Astrocyte (in vitro differentiated cells and primary cell): Measurements from ENCODE around the gene SRD5A1.

ENCODE experiments used
- EZH2 ChIP-seq: IDR thresholded peaks from 2 replicates; pipeline ENCODE4 v1.6.1; 2012; ENCODE audit warnings: mild to moderate bottlenecking, low read length, inconsistent platforms; ENCODE audit not compliant: insufficient read depth
- TF ChIP-seq, protein P1 (sequence below): IDR thresholded peaks from 2 replicates; pipeline ENCODE4 v1.5.1; 2011; ENCODE audit warnings: low read depth, mild to moderate bottlenecking, inconsistent platforms, low read length, moderate library complexity; ENCODE audit not compliant: insufficient read depth

- TF ChIP-seq, protein P1, sequence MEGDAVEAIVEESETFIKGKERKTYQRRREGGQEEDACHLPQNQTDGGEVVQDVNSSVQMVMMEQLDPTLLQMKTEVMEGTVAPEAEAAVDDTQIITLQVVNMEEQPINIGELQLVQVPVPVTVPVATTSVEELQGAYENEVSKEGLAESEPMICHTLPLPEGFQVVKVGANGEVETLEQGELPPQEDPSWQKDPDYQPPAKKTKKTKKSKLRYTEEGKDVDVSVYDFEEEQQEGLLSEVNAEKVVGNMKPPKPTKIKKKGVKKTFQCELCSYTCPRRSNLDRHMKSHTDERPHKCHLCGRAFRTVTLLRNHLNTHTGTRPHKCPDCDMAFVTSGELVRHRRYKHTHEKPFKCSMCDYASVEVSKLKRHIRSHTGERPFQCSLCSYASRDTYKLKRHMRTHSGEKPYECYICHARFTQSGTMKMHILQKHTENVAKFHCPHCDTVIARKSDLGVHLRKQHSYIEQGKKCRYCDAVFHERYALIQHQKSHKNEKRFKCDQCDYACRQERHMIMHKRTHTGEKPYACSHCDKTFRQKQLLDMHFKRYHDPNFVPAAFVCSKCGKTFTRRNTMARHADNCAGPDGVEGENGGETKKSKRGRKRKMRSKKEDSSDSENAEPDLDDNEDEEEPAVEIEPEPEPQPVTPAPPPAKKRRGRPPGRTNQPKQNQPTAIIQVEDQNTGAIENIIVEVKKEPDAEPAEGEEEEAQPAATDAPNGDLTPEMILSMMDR, result no peak
- no peak for TF ChIP-seq EZH2
Measured at GRCh38 chr5:6712577-6713273, 79.5 kb downstream of the SRD5A1 start.
